Endothelial cell of umbilical vein (primary cell): ENCODE data around the gene ILKAP. TPM values are rescaled to one million over a fixed set of nuclear protein-coding genes. Genes with fewer than 3 reads are reported as not detected.

Source experiments
- BruUV-seq: library from RNA; stranded (reverse); fragments of 400-500 nt; replicated peaks from 2 replicates; lab custom pipeline; 2021; lab: Mats Ljungman, UMichigan
- CTCF ChIA-PET: fragments of 300-600, 350-600 bp; sonication (Branson Sonifier 250); formaldehyde crosslinking; loops from one replicate; lab custom pipeline; 2021; ENCODE audit warnings: antibody characterized with exemption, inconsistent platforms; lab: Charles Lee
- POLR2A ChIA-PET: fragments of 300-600, 350-600 bp; sonication (Branson Sonifier 250); formaldehyde crosslinking; loops from one replicate; lab custom pipeline; 2021; ENCODE audit warnings: antibody characterized with exemption, inconsistent platforms; lab: Charles Lee
- DNase-seq: peaks from one replicate; pipeline ENCODE4 v3.0.0-alpha.2; 2011; ENCODE audit warnings: low read depth, low spot score
- FAIRE-seq: peaks from 2 replicates; lab custom pipeline; 2011; peaks lifted over from hg19 to GRCh38; lab: Jason Lieb, UNC
- H2AFZ ChIP-seq: 2 replicates; pipeline ENCODE4 v1.6.0; 2012; ENCODE audit warnings: low read depth, low read length, control low read depth, inconsistent platforms
- H3K27ac ChIP-seq: 2 replicates; pipeline ENCODE4 v1.5.1; 2011; ENCODE audit warnings: low read depth, mild to moderate bottlenecking, control low read depth, low read length, moderate library complexity; ENCODE audit not compliant: insufficient read depth
- H3K27me3 ChIP-seq, 2 experiments: 2 replicates each; pipeline versions ENCODE4 v1.6.0 to v1.6.1; 2011; ENCODE audit warnings: low read length in 2 of 2, mixed read lengths in 1 of 2; ENCODE audit not compliant: control insufficient read depth in 2 of 2, insufficient read depth in 2 of 2
- H3K36me3 ChIP-seq, 2 experiments: 2 replicates in 1 of 2; 3 replicates in 1 of 2; pipeline ENCODE4 v1.5.1; 2011; ENCODE audit warnings: low read length in 2 of 2, mild to moderate bottlenecking in 1 of 2, moderate library complexity in 1 of 2; ENCODE audit not compliant: control insufficient read depth in 2 of 2, insufficient read depth in 2 of 2; ENCODE audit errors: extremely low read depth in 1 of 2
- H3K4me1 ChIP-seq: 3 replicates; pipeline ENCODE4 v1.5.1; 2011; ENCODE audit warnings: mild to moderate bottlenecking, low read length; ENCODE audit not compliant: control insufficient read depth, insufficient read depth; ENCODE audit errors: extremely low read depth
- H3K4me2 ChIP-seq: 2 replicates; pipeline ENCODE4 v1.6.1; 2011; ENCODE audit warnings: low read length, control low read depth, mixed read lengths; ENCODE audit not compliant: insufficient read depth
- H3K4me3 ChIP-seq, 3 experiments: fragments of 200-600 bp in 1 of 3; sonication (generic), shearing (Covaris generic) in 1 of 3; replicated peaks in 1 of 3; 2 replicates each; pipeline ENCODE4 v1.5.1; 2011 to 2016; ENCODE audit warnings: control low read depth in 3 of 3, low read length in 3 of 3, mild to moderate bottlenecking in 2 of 3, inconsistent platforms in 1 of 3, low read depth in 1 of 3, moderate library complexity in 1 of 3; ENCODE audit not compliant: insufficient read depth in 1 of 3
- H3K79me2 ChIP-seq: 2 replicates; pipeline ENCODE4 v1.6.0; 2012; ENCODE audit warnings: low read length, inconsistent platforms; ENCODE audit not compliant: control insufficient read depth, insufficient read depth
- H3K9ac ChIP-seq: replicated peaks from 2 replicates; pipeline ENCODE3; 2011; ENCODE audit warnings: low read length, control low read depth; ENCODE audit not compliant: insufficient read depth; ENCODE audit errors: extremely low read depth
- H3K9me1 ChIP-seq: replicated peaks from 3 replicates; pipeline ENCODE4 v1.6.0; 2011; ENCODE audit warnings: mild to moderate bottlenecking, low read length; ENCODE audit not compliant: control insufficient read depth, insufficient read depth; ENCODE audit errors: extremely low read depth
- H3K9me3 ChIP-seq: replicated peaks from 2 replicates; pipeline ENCODE4 v1.5.1; 2012; ENCODE audit warnings: low read length, inconsistent platforms; ENCODE audit not compliant: control insufficient read depth, insufficient read depth
- H4K20me1 ChIP-seq: replicated peaks from 2 replicates; pipeline ENCODE3; 2011; ENCODE audit warnings: mild to moderate bottlenecking, low read length; ENCODE audit not compliant: control insufficient read depth, insufficient read depth; ENCODE audit errors: extremely low read depth
- EZH2 ChIP-seq: IDR thresholded peaks from 2 replicates; pipeline ENCODE4 v1.6.1; 2012; ENCODE audit warnings: borderline replicate concordance, low read depth, mild to moderate bottlenecking, moderate library complexity, low read length, inconsistent platforms; ENCODE audit not compliant: severe bottlenecking
- FOS ChIP-seq: IDR thresholded peaks from 2 replicates; pipeline ENCODE4 v1.6.1; 2011; ENCODE audit warnings: mild to moderate bottlenecking, low read length, moderate library complexity, borderline replicate concordance; ENCODE audit not compliant: insufficient read depth
- GATA2 ChIP-seq: IDR thresholded peaks from 2 replicates; pipeline ENCODE4 v1.7.0; 2011; ENCODE audit warnings: low read depth, mild to moderate bottlenecking, moderate library complexity, mixed read lengths, low read length; ENCODE audit not compliant: insufficient read length, insufficient read depth
- JUN ChIP-seq: IDR thresholded peaks from 2 replicates; pipeline ENCODE4 v1.6.1; 2011; ENCODE audit warnings: borderline replicate concordance, low read depth; ENCODE audit not compliant: insufficient read length, insufficient read depth
- MAX ChIP-seq: IDR thresholded peaks from 2 replicates; pipeline ENCODE4 v1.6.1; 2011; ENCODE audit not compliant: insufficient read depth, insufficient read length
- MYC ChIP-seq: IDR thresholded peaks from one replicate; pipeline ENCODE4 v1.6.1; 2011; ENCODE audit warnings: mild to moderate bottlenecking, low read depth, low read length
- POLR2A ChIP-seq: IDR thresholded peaks from 2 replicates; pipeline ENCODE4 v1.6.1; 2012; ENCODE audit warnings: low read depth, mild to moderate bottlenecking, control low read depth, low read length
- POLR2AphosphoS5 ChIP-seq: IDR thresholded peaks from 2 replicates; pipeline ENCODE4 v1.6.1; 2012; ENCODE audit warnings: low read depth, mild to moderate bottlenecking, control low read depth, low read length, moderate library complexity; ENCODE audit not compliant: insufficient read depth
- dilution Hi-C: fragments of 300-500 bp; cut with MboI; formaldehyde crosslinking; loops from one replicate; pipeline ENCODE4 v1.15.0; 2019; ENCODE audit warnings: low sequenced_read_pairs; ENCODE audit not compliant: extremely low pct_ligation_motif_present
- intact Hi-C: fragments of 100-400 bp; cut with micrococcal nuclease; formaldehyde crosslinking; loops from one replicate; pipeline ENCODE4 v1.10.0; 2022
- polyA plus RNA-seq, 4 experiments: library from polyadenylated mRNA; depleted of rRNA in 3 of 4; stranded (reverse) in 3 of 4; unstranded in 1 of 4; fragments of >200 nt; gene quantifications; 2 replicates each; pipeline versions ENCODE4 v1.2.1 to v1.2.3, GENCODE V29; 2011 to 2012; ENCODE audit warnings: missing spikeins in 1 of 4
- total RNA-seq: library from RNA; stranded (reverse); gene quantifications from 2 replicates; pipeline ENCODE4 v1.2.3, GENCODE V29; 2021
- TF ChIP-seq, protein P1 (sequence below), 2 donors: IDR thresholded peaks; 1 replicate in 1 of 2; 2 replicates in 1 of 2; pipeline ENCODE4 v1.5.1; 2011; ENCODE audit warnings: low read length in 2 of 2, mild to moderate bottlenecking in 2 of 2, moderate library complexity in 2 of 2, control low read depth in 1 of 2, inconsistent platforms in 1 of 2, low read depth in 1 of 2; ENCODE audit not compliant: insufficient read depth in 1 of 2; ENCODE audit errors: extremely low read depth in 1 of 2

ILKAP gene
- total and polyA plus RNA-seq, 2 donors (not counting 3 experiments of a cell fraction or from before 2014, with no cell fraction given), result 49.2 to 49.8 TPM

- Histone ChIP-seq H3K4me2 (no peak overlapping the region), H3K9me1 (no peaks in the 10 kb centered on the region), H3K4me1 (no peaks in the 10 kb centered on the region), H3K4me3 (no peak overlapping the region), H3K9ac (no peak overlapping the region), H2AFZ (no peak overlapping the region), H3K36me3 (no peaks in the 10 kb centered on the region), H3K27ac (no peak overlapping the region), H3K79me2 (no peaks in the 10 kb centered on the region), H4K20me1 (no peaks in the 10 kb centered on the region), H3K27me3 (no peaks in the 10 kb centered on the region), H3K9me3 (no peaks in the 10 kb centered on the region)
- CTCF ChIA-PET, result no interaction called here
- DNase-seq (no peak), FAIRE-seq (no peak)
- no TSS peak for BruUV-seq
- TF ChIP-seq MAX (no peak), POLR2AphosphoS5 (no peak), FOS (no peak), GATA2 (no peak), MYC (no peak), JUN (no peak), EZH2 (no peak), POLR2A (no peak)
- TF ChIP-seq, protein P1, sequence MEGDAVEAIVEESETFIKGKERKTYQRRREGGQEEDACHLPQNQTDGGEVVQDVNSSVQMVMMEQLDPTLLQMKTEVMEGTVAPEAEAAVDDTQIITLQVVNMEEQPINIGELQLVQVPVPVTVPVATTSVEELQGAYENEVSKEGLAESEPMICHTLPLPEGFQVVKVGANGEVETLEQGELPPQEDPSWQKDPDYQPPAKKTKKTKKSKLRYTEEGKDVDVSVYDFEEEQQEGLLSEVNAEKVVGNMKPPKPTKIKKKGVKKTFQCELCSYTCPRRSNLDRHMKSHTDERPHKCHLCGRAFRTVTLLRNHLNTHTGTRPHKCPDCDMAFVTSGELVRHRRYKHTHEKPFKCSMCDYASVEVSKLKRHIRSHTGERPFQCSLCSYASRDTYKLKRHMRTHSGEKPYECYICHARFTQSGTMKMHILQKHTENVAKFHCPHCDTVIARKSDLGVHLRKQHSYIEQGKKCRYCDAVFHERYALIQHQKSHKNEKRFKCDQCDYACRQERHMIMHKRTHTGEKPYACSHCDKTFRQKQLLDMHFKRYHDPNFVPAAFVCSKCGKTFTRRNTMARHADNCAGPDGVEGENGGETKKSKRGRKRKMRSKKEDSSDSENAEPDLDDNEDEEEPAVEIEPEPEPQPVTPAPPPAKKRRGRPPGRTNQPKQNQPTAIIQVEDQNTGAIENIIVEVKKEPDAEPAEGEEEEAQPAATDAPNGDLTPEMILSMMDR (IDR thresholded peaks at IDR 0.05; ENCODE audit: extremely low read depth in 1 of 2, insufficient read depth in 1 of 2, low read depth in 1 of 2, low read length in 2 of 2), result no peak
- dilution Hi-C loops (no loop called here), intact Hi-C loops (no loop called here)
- POLR2A ChIA-PET, result no interaction called here
Observed at GRCh38 chr2:238149841-238150572, 53.5 kb downstream of the ILKAP start.
